CD4-positive, alpha-beta T cell treated with Interleukin-4 for 4 hours (primary cell): ENCODE measurements around the gene LYSMD1.
A peak's percentile ranks its signal among the peaks of the same experiment; 100 is the strongest.
"Not testable (repeated sequence)": the region's sequence is repeated elsewhere in the genome, so short reads cannot be mapped to it uniquely, and the experiment has no call there.

ENCODE experiments used
- DNase-seq: peaks from one replicate; pipeline ENCODE4 v3.0.0-alpha.2; 2020

Gene LYSMD1, protein sequence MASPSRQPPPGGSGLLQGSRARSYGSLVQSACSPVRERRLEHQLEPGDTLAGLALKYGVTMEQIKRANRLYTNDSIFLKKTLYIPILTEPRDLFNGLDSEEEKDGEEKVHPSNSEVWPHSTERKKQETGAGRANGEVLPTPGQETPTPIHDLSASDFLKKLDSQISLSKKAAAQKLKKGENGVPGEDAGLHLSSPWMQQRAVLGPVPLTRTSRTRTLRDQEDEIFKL

DNA sequence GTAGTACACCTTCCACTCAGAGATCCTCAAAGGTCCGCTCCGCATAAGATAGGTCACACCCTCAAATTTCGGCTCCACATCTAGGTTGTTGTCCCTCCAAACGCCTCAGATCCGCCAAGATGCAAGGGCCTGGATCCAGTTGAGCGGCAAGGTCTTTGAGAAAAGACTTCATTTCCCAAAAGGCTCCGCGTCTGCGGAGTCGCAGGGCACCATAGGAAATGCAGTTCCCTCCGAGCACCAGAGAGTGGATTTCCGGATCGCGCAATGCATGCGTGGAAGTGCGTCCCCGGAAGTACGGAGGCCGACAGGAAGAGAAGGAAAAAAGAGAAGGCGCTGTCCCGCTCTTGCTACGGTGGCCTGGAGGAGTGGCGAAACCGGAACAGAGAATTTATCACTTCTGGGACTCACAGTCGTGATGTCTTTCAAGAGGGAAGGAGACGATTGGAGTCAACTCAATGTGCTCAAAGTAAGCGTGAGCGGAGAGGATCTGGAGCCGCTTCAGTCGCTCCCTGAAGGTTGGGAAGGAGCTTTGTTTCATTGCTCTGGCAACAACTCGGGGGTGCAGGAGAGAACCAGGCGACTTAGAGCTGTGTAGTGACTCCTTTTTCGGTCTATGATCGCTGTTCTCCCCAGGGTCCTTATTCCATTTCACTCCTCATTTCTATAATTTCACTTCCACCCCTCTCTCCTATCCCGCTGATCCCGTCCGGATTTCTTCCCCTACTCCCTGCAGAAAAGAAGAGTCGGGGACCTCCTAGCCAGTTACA, at the start of gene LYSMD1, which contains the start of gene SCNM1:
LYSMD1 (minus strand) TSS at position 165 of the 767 bp plus-strand sequence. CDS start 644 bp downstream, outside the sequence.
SCNM1 (plus strand) TSS at position 407 of the 767 bp plus-strand sequence; CDS start at position 416, 9 bp downstream.
- peak; percentile 99 for DNase-seq

DNA sequence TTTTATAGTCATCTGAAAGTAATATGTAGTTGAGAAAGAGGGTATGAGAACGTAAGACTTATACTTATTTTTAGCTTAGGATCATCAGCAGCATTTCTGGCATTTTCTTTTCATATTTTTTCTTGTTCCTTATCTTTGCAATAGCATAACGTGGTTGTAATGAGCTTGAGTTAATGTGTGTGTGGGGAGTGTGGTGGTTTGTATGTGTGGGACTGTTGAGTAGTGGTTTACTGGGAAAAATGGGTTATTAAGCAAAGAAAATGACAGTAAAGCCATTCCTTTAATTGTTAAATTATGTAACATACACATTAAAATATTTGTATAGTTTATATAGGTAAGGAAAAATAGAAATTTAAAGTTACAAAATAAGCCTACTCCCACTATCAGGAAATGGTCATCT, 47.9 kb upstream of the LYSMD1 start:
- DNase-seq, result no peak

- DNase-seq, result no peak
These were observed 46.4 kb upstream of the LYSMD1 start for GRCh38 chr1:151211972-151212705.

DNA sequence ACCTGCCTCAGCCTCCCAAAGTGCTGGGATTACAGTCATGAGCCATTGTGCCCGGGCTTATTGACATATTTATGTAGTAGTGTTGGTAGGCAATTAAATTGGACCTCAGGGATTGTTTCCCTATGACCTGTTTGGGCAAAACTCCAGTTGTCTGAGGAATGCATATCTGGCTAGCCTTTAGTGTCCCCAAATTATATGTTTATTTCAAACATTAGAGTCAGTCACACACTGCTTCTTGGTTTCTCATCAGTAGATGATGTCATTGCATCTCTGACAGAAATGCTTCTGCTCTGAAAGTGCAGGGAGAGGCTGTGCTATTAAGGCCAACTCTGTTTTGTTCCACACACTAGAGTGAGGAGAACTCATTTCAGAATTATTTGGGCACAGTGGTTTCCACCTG, 45.1 kb upstream of the LYSMD1 start:
- no peak for DNase-seq

GRCh38 chr1:151205381-151205965, 39.8 kb upstream of the LYSMD1 start:
- not testable (repeated sequence) for DNase-seq

GRCh38 chr1:151199873-151200581, 34.3 kb upstream of the LYSMD1 start:
- DNase-seq, result peak; percentile 40

- peak; percentile 99 for DNase-seq
These were observed 32.8 kb upstream of the LYSMD1 start, which contains the start of gene PIP5K1A for GRCh38 chr1:151198254-151199127. TSS of gene PIP5K1A (plus strand) at chr1:151198552. CDS start at chr1:151198997, 445 bp downstream.

GRCh38 chr1:151197863-151198253, 32.2 kb upstream of the LYSMD1 start:
- DNase-seq, result no peak

GRCh38 chr1:151196292-151196800, 30.6 kb upstream of the LYSMD1 start:
- peak; percentile 71 for DNase-seq

DNA sequence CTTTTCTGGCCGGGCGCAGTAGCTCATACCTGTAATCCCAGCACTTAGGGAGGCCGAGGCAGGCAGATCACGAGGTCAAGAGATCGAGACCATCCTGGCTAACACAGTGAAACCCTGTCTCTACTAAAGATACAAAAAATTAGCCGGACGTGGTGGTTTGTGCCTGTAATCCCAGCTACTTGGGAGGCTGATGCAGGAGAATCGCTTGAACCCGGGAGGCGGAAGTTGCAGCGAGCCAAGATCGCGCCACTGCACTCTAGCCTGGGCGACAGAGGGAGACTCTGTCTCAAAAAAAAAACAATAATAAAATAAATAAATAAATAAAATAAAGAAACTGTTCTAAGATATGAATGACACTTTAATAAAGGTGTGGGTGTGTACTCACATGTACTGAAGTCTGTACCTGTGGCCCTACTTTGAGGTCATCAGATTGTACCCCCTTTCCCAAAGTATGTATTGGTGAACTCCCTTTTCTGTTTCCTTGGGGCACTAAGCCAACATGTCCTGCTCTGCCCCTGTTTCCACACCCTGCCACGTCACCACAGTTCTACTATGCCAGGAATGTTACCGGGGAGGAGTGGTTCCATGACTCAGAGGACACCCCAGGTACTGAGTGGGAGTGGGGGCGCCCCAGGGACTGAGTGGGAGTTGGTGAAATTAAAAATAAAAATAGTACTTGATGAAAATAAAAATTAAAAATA, 29.3 kb upstream of the LYSMD1 start:
- DNase-seq, result not testable (repeated sequence)

DNA sequence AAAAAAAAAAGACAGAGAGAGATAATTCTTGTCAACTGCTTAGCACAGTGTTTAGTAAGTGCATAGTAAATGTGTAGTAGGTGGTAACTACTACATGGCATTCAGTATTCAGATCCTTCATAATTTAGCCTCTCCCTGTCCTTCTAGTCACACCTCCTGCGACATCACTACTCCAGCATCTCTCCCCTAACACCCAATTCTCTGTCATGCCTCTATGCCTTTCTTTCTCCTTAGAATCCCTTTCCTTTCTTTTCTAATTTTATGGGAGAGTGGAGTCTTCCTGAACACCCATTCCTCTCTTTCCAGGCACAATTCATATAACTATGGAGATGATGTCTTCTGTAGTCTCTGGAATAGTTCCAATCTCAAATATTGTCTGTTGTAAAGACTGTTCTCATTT, 28.2 kb upstream of the LYSMD1 start:
- DNase-seq, result no peak

- no peak for DNase-seq
These were observed 27.6 kb upstream of the LYSMD1 start for GRCh38 chr1:151193304-151193703.

- DNase-seq, result no peak
These were observed 26.3 kb upstream of the LYSMD1 start for GRCh38 chr1:151192047-151192446.

GRCh38 chr1:151189637-151190445, 24.1 kb upstream of the LYSMD1 start, which contains the start of gene VPS72:
TSS of gene VPS72 (minus strand) at chr1:151190197. CDS start at chr1:151190121, 76 bp downstream.
- peak; percentile 87 for DNase-seq

DNA sequence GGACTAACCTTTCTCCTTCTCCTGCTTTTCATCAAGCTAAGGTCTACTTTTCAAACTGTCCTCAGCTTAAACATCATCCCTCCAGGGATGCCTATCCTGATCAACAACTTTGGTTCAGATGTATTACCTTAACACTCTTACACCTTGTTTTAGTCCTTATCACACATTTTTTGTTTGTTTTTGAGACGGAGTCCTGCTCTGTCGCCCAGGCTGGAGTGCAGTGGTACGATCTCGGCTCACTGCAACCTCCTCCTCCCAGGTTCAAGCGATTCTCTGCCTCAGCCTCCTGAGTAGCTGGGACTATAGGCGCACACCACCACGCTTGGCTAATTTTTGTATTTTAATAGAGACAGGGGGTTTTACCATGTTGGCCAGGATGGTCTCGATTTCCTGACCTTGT, 23.0 kb upstream of the LYSMD1 start:
- DNase-seq, result not testable (repeated sequence)

GRCh38 chr1:151187205-151187604, 21.5 kb upstream of the LYSMD1 start:
- no peak for DNase-seq

- DNase-seq, result no peak
These were observed 18.5 kb upstream of the LYSMD1 start for GRCh38 chr1:151184211-151184610.

DNA sequence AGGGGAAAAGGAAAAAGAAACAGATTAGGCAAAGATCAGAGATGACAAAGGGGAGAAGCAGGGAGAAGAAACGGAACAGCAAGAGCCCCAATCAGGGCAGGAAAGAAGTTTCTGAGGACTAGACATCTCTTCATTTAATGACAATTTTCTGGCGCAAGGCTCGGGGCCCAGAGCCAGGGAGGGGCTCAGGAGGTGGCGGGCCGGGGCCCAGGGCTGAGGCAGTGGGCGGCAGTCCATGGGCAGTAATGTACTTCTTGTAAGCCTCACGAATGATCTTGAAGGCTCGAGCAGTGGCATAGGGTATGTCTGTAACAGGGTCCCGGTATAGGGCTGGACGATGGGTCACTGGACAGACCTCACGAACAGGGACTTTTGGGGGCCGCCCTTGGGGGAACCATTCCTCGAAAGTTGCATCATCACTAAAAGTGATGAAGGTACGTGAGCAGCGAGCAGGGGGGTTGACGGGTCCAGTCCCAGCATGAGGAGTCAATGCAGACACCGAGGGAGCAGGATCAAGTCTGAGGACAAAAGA, 10.9 kb upstream of the LYSMD1 start:
- no peak for DNase-seq

GRCh38 chr1:151175863-151176262, 10.2 kb upstream of the LYSMD1 start, which contains the start of gene TMOD4:
TSS of gene TMOD4 (minus strand) at chr1:151175981. CDS start at chr1:151174875, 1,106 bp downstream.
- no peak for DNase-seq
